HepG2 (cell line): Measurements from ENCODE around the gene GRIK2. TPM values are rescaled to one million over a fixed set of nuclear protein-coding genes. Genes with fewer than 3 reads are reported as not detected.

ENCODE experiments used
- ATAC-seq: fragments of 200-7000 bp; cut with Tn5 transposase; 3 replicates; pipeline ENCODE4 v1.9.1; 2020; ENCODE audit warnings: mild to moderate bottlenecking, moderate library complexity
- BruUV-seq: library from RNA; stranded (reverse); fragments of 400-500 nt; replicated peaks from 2 replicates; lab custom pipeline; 2021; lab: Mats Ljungman, UMichigan
- CTCF ChIA-PET: fragments of 300-600 bp; formaldehyde crosslinking; extraction: SDS; loops from one replicate; lab custom pipeline; 2021; ENCODE audit warnings: low total read pairs, inconsistent platforms, low intra/inter-chr PET ratio; lab: Yijun Ruan, JAX
- POLR2A ChIA-PET: fragments of 350-600 bp; sonication (Branson Sonifier 250); formaldehyde crosslinking; loops from one replicate; lab custom pipeline; 2020; ENCODE audit warnings: antibody characterized with exemption, inconsistent platforms; lab: Yijun Ruan, JAX
- DNase-seq: peaks from one replicate; pipeline ENCODE4 v3.0.0-alpha.2; 2015; ENCODE audit warnings: low spot score
- FAIRE-seq: peaks from 3 replicates; lab custom pipeline; 2011; peaks lifted over from hg19 to GRCh38; lab: Jason Lieb, UNC
- H2AFZ ChIP-seq: one replicate; pipeline ENCODE4 v1.6.1; 2011; ENCODE audit warnings: low read length, inconsistent platforms
- H3K27ac ChIP-seq: fragments of 300-600 bp; 3 replicates; pipeline ENCODE4 v1.8.0; 2011; ENCODE audit warnings: mixed run types, mild to moderate bottlenecking, mixed read lengths, low read length, inconsistent platforms; ENCODE audit not compliant: insufficient read depth; ENCODE audit errors: extremely low read length
- H3K27me3 ChIP-seq, 2 experiments: fragments of 200-600 bp in 1 of 2; 2 replicates in 1 of 2; 3 replicates in 1 of 2; pipeline versions ENCODE4 v1.6.0 to v1.8.0; 2011; ENCODE audit warnings: low read length in 2 of 2, mild to moderate bottlenecking in 2 of 2, moderate library complexity in 2 of 2, inconsistent platforms in 1 of 2; ENCODE audit not compliant: insufficient read depth in 2 of 2, control insufficient read depth in 1 of 2
- H3K36me3 ChIP-seq, 2 experiments: fragments of 200-600 bp in 1 of 2; replicated peaks in 1 of 2; 2 replicates in 1 of 2; 3 replicates in 1 of 2; pipeline versions ENCODE4 v1.5.1 to v1.8.0; 2011; ENCODE audit warnings: low read length in 2 of 2, inconsistent platforms in 1 of 2; ENCODE audit not compliant: insufficient read depth in 2 of 2, control insufficient read depth in 1 of 2
- H3K4me1 ChIP-seq: 2 replicates; pipeline ENCODE4 v1.5.1; 2012; ENCODE audit warnings: low read length, inconsistent platforms; ENCODE audit not compliant: insufficient read depth
- H3K4me2 ChIP-seq: 2 replicates; pipeline ENCODE4 v1.6.0; 2011; ENCODE audit warnings: low read depth, low read length, inconsistent platforms
- H3K4me3 ChIP-seq, 3 experiments: fragments of 200-600 bp in 1 of 3; sonication (generic), shearing (Covaris generic) in 1 of 3; replicated peaks in 1 of 3; 2 replicates each; pipeline ENCODE4 v1.5.1; 2011 to 2016; ENCODE audit warnings: low read length in 3 of 3, inconsistent platforms in 2 of 3, low read depth in 2 of 3, mild to moderate bottlenecking in 2 of 3, control low read depth in 1 of 3, mixed read lengths in 1 of 3; ENCODE audit not compliant: insufficient read depth in 1 of 3
- H3K79me2 ChIP-seq: one replicate; pipeline ENCODE4 v1.6.1; 2011; ENCODE audit warnings: low read length, inconsistent platforms; ENCODE audit not compliant: insufficient read depth
- H3K9ac ChIP-seq: 2 replicates; pipeline ENCODE4 v1.6.0; 2011; ENCODE audit warnings: mild to moderate bottlenecking, low read depth, low read length, inconsistent platforms; ENCODE audit not compliant: insufficient read depth
- H3K9me3 ChIP-seq: 2 replicates; pipeline ENCODE4 v1.5.1; 2012; ENCODE audit warnings: mild to moderate bottlenecking, low read length
- H4K20me1 ChIP-seq: 2 replicates; pipeline ENCODE4 v1.6.0; 2011; ENCODE audit warnings: inconsistent platforms, mild to moderate bottlenecking, low read length, moderate library complexity; ENCODE audit not compliant: insufficient read depth
- DNMT3B ChIP-seq: conservative IDR thresholded peaks from 2 replicates; pipeline ENCODE4 v1.6.1; 2016; ENCODE audit warnings: missing biosample characterization, control low read depth
- EP300 ChIP-seq, 3 experiments: sonication (generic) in 1 of 3; formaldehyde crosslinking in 1 of 3; IDR thresholded peaks; 2 replicates each; pipeline versions ENCODE4 v1.5.1 to v1.6.1; 2011 to 2020; ENCODE audit warnings: low read depth in 2 of 3, low read length in 2 of 3, borderline replicate concordance in 1 of 3, improper control_type of control experiment in 1 of 3, mild to moderate bottlenecking in 1 of 3, missing genetic modification reagents in 1 of 3, moderate library complexity in 1 of 3
- GZF1 ChIP-seq: sonication (generic); formaldehyde crosslinking; IDR thresholded peaks from 2 replicates; pipeline ENCODE4 v1.5.1; 2020; ENCODE audit warnings: mild to moderate bottlenecking, missing genetic modification reagents
- NFE2L2 ChIP-seq: fragments of 150-350 bp; IDR thresholded peaks from 2 replicates; pipeline ENCODE4 v1.6.1; 2014; ENCODE audit warnings: low read length
- NFIB ChIP-seq: sonication (generic); formaldehyde crosslinking; IDR thresholded peaks from 2 replicates; pipeline ENCODE4 v1.9.0; 2021; ENCODE audit warnings: missing genetic modification reagents, mild to moderate bottlenecking, borderline replicate concordance
- PHF20 ChIP-seq: sonication (generic); formaldehyde crosslinking; IDR thresholded peaks from 2 replicates; pipeline ENCODE4 v1.5.0; 2020; ENCODE audit warnings: mild to moderate bottlenecking, missing genetic modification reagents
- PPARG ChIP-seq: conservative IDR thresholded peaks from 2 replicates; pipeline ENCODE4 v1.6.1; 2016; ENCODE audit warnings: missing biosample characterization, missing genetic modification reagents
- PTBP1 ChIP-seq: fragments of 200-400 bp; formaldehyde crosslinking; IDR thresholded peaks from 2 replicates; pipeline ENCODE4 v1.6.1; 2018; ENCODE audit warnings: low read length, low read depth; ENCODE audit not compliant: poor library complexity, severe bottlenecking
- SALL2 ChIP-seq: sonication (generic); formaldehyde crosslinking; IDR thresholded peaks from 2 replicates; pipeline ENCODE4 v1.8.1; 2023; ENCODE audit warnings: mild to moderate bottlenecking, missing genetic modification reagents, inconsistent platforms
- SMYD3 ChIP-seq: sonication (generic); formaldehyde crosslinking; IDR thresholded peaks from 2 replicates; pipeline ENCODE4 v1.8.1; 2023; ENCODE audit warnings: mild to moderate bottlenecking, missing genetic modification reagents
- ZFP90 ChIP-seq: sonication (generic); formaldehyde crosslinking; IDR thresholded peaks from 2 replicates; pipeline ENCODE4 v1.8.0; 2022; ENCODE audit warnings: missing genetic modification reagents, mild to moderate bottlenecking, inconsistent platforms, borderline replicate concordance
- ZNF124 ChIP-seq: sonication (generic); formaldehyde crosslinking; IDR thresholded peaks from 2 replicates; pipeline ENCODE4 v1.4.0; 2020; ENCODE audit warnings: missing genetic modification reagents
- ZNF383 ChIP-seq: sonication (generic); formaldehyde crosslinking; IDR thresholded peaks from 2 replicates; pipeline ENCODE4 v1.4.0; 2020; ENCODE audit warnings: missing genetic modification reagents, mild to moderate bottlenecking, borderline replicate concordance
- ZNF766 ChIP-seq: sonication (generic); formaldehyde crosslinking; IDR thresholded peaks from 2 replicates; pipeline ENCODE4 v1.5.0; 2020; ENCODE audit warnings: missing genetic modification reagents, borderline replicate concordance
- ZNF891 ChIP-seq: sonication (generic); formaldehyde crosslinking; IDR thresholded peaks from 2 replicates; pipeline ENCODE4 v1.5.0; 2020; ENCODE audit warnings: mild to moderate bottlenecking, missing genetic modification reagents
- ZSCAN9 ChIP-seq: IDR thresholded peaks from 2 replicates; pipeline ENCODE4 v1.6.1; 2016; ENCODE audit warnings: borderline replicate concordance
- WGBS: methylation state at CpG from one replicate; pipeline ENCODE4 v1.1.6; 2017; ENCODE audit warnings: low lambda C conversion rate; 5-methylcytosine and 5-hydroxymethylcytosine counted together
- in situ Hi-C: cut with HindIII; loops from 2 replicates; pipeline ENCODE4 v1.10.0; 2017; ENCODE audit warnings: low pct_unique_long_range_greater_than_20kb; ENCODE audit not compliant: extremely low pct_ligation_motif_present
- intact Hi-C: fragments of 100-400 bp; cut with micrococcal nuclease; formaldehyde crosslinking; loops from one replicate; pipeline ENCODE4 v1.10.0; 2022; ENCODE audit not compliant: unreplicated experiment
- polyA plus RNA-seq, 8 experiments: library from polyadenylated mRNA; depleted of rRNA in 3 of 8; stranded (reverse) in 7 of 8; unstranded in 1 of 8; fragments of >200 nt; fragmentation: Illumina TruSeq in 4 of 8; extraction: Trizol in 4 of 8; gene quantifications; 2 replicates each; pipeline versions ENCODE4 v1.2.1 to v1.2.3, GENCODE V29; 2011 to 2016; ENCODE audit warnings: low read depth in 4 of 8, missing spikeins in 1 of 8, mixed read lengths in 1 of 8; ENCODE audit not compliant: insufficient read depth in 1 of 8
- total RNA-seq, 5 experiments: library from RNA; depleted of rRNA; stranded (reverse); fragments of >200 nt; fragmentation: Illumina TruSeq; extraction: Trizol; gene quantifications; 2 replicates each; pipeline ENCODE4 v1.2.3, GENCODE V29; 2016; ENCODE audit warnings: low read depth in 1 of 5
- TF ChIP-seq, protein P1 (sequence below), 2 experiments: IDR thresholded peaks; 2 replicates each; pipeline ENCODE4 v1.6.1; 2011 to 2012; ENCODE audit warnings: low read length in 2 of 2, borderline replicate concordance in 1 of 2, low read depth in 1 of 2, mild to moderate bottlenecking in 1 of 2, moderate library complexity in 1 of 2
- TF ChIP-seq, protein P2 (sequence below): sonication (generic); formaldehyde crosslinking; conservative IDR thresholded peaks from 2 replicates; pipeline ENCODE4 v1.4.0; 2020; ENCODE audit warnings: missing genetic modification reagents
- TF ChIP-seq, protein P3 (sequence below): sonication (generic); formaldehyde crosslinking; IDR thresholded peaks from 2 replicates; pipeline ENCODE4 v1.4.0; 2020; ENCODE audit warnings: missing genetic modification reagents, mild to moderate bottlenecking, borderline replicate concordance

GRIK2 gene
- total and polyA plus RNA-seq, 2 of the 13 experiments (the other 11 are each of a cell fraction or from before 2014, with no cell fraction given): not detected

DNA sequence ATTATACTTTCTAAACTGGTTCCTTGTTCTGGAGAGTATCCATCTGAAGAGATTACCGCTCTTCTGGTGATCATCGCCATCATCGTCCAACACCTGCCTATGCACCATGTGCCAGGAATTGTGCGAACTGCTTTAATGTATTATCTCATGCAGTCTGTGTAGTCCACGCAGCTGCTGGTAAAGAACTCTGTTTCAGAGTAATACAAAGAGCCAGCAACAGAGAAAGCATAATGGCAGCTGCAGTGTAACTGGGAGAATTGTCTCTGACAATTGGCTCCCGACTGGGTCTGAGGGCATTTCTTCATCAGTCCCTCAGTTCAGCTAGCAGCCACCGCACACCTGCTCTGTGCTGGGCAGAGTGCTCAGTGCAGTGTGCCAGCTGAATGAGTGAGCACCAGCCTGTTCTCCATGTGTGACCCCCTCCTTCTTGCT is 383.4 kb downstream of the GRIK2 start (continued):
- TF ChIP-seq, protein P1, sequence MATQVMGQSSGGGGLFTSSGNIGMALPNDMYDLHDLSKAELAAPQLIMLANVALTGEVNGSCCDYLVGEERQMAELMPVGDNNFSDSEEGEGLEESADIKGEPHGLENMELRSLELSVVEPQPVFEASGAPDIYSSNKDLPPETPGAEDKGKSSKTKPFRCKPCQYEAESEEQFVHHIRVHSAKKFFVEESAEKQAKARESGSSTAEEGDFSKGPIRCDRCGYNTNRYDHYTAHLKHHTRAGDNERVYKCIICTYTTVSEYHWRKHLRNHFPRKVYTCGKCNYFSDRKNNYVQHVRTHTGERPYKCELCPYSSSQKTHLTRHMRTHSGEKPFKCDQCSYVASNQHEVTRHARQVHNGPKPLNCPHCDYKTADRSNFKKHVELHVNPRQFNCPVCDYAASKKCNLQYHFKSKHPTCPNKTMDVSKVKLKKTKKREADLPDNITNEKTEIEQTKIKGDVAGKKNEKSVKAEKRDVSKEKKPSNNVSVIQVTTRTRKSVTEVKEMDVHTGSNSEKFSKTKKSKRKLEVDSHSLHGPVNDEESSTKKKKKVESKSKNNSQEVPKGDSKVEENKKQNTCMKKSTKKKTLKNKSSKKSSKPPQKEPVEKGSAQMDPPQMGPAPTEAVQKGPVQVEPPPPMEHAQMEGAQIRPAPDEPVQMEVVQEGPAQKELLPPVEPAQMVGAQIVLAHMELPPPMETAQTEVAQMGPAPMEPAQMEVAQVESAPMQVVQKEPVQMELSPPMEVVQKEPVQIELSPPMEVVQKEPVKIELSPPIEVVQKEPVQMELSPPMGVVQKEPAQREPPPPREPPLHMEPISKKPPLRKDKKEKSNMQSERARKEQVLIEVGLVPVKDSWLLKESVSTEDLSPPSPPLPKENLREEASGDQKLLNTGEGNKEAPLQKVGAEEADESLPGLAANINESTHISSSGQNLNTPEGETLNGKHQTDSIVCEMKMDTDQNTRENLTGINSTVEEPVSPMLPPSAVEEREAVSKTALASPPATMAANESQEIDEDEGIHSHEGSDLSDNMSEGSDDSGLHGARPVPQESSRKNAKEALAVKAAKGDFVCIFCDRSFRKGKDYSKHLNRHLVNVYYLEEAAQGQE (IDR thresholded peaks at IDR 0.05; ENCODE audit: borderline replicate concordance in 1 of 2, low read depth in 1 of 2, low read length in 2 of 2): no peak
- TF ChIP-seq, protein P2, sequence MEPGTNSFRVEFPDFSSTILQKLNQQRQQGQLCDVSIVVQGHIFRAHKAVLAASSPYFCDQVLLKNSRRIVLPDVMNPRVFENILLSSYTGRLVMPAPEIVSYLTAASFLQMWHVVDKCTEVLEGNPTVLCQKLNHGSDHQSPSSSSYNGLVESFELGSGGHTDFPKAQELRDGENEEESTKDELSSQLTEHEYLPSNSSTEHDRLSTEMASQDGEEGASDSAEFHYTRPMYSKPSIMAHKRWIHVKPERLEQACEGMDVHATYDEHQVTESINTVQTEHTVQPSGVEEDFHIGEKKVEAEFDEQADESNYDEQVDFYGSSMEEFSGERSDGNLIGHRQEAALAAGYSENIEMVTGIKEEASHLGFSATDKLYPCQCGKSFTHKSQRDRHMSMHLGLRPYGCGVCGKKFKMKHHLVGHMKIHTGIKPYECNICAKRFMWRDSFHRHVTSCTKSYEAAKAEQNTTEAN (CRISPR knock-in tag): no peak
- TF ChIP-seq GZF1 (CRISPR knock-in tag) (no peak), ZNF124 (no peak)

DNA sequence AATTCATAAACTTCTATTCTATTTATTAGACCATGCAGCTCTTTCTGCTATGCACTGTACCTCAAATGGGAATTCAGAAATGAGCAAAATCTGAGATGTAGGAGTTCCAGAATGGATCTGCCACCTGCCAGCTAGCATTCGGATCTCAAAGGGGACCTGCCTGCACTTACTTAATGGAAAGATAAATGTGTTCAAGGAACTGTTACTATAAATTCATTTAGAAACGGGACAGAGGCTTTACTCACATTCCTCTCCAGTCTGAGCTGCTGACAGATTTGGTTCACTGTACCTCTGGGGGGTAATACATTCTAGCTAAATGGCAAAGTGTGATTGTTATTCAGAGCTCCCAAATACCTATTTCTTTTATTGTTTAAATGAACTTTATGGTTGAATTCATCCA is 384.1 kb downstream of the GRIK2 start:
- 0% methylated on average over 2 of the region's 2 CpGs for WGBS
- BruUV-seq: no TSS peak
- Histone ChIP-seq H2AFZ (no peak overlapping the region), H3K9ac (no peak overlapping the region), H3K4me2 (no peak overlapping the region), H3K27ac (no peak overlapping the region), H3K4me3 (no peak overlapping the region), H3K79me2 (no peaks in the 10 kb centered on the region), H4K20me1 (no peaks in the 10 kb centered on the region), H3K36me3 (no peaks in the 10 kb centered on the region), H3K9me3 (no peaks in the 10 kb centered on the region), H3K27me3 (no peaks in the 10 kb centered on the region), H3K4me1 (no peaks in the 10 kb centered on the region)
- DNase-seq: no peak
- no peak for FAIRE-seq
- in situ Hi-C loops: no loop called here
- ATAC-seq: no peak
- CTCF ChIA-PET: no interaction called here
- intact Hi-C loops: no loop called here
- POLR2A ChIA-PET: no interaction called here
- TF ChIP-seq PPARG (no peak), ZNF766 (no peak), ZFP90 (CRISPR knock-in tag) (no peak), NFE2L2 (no peak), NFIB (CRISPR knock-in tag) (no peak), PHF20 (CRISPR knock-in tag) (no peak), PTBP1 (no peak), EP300 (IDR thresholded peaks at IDR 0.05; ENCODE audit: low read depth in 2 of 2, low read length in 2 of 2) (no peak), EP300 (CRISPR knock-in tag; IDR thresholded peaks at IDR 0.05; ENCODE audit: borderline replicate concordance) (no peak), DNMT3B (CRISPR knock-in tag) (no peak), ZSCAN9 (no peak), SALL2 (CRISPR knock-in tag) (no peak), ZNF383 (no peak), SMYD3 (CRISPR knock-in tag) (no peak), ZNF891 (CRISPR knock-in tag) (no peak)
- TF ChIP-seq, protein P3, sequence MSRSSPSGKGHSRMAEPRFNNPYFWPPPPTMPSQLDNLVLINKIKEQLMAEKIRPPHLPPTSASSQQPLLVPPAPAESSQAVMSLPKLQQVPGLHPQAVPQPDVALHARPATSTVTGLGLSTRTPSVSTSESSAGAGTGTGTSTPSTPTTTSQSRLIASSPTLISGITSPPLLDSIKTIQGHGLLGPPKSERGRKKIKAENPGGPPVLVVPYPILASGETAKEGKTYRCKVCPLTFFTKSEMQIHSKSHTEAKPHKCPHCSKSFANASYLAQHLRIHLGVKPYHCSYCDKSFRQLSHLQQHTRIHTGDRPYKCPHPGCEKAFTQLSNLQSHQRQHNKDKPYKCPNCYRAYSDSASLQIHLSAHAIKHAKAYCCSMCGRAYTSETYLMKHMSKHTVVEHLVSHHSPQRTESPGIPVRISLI (CRISPR knock-in tag): no peak
